Right forelimb (tissue), 1 donor: ENCODE data around the gene CRYGD.
A peak's percentile ranks its signal among the peaks of the same experiment; 100 is the strongest.
"Not testable (repeated sequence)": the region's sequence is repeated elsewhere in the genome, so short reads cannot be mapped to it uniquely, and the experiment has no call there.

Source experiments
- DNase-seq: peaks from one replicate; pipeline ENCODE4 v3.0.0-alpha.2; 2018

The CRYGD gene

GRCh38 chr2:208124013-208124715 lies at the start of gene CRYGD:
CRYGD (minus strand) TSS chr2:208124524; CDS start chr2:208124473, 51 bp downstream.
- DNase-seq, result peak; percentile 48

GRCh38 chr2:208172125-208172524 lies 47.8 kb upstream of the CRYGD start:
- DNase-seq, result no peak

DNA sequence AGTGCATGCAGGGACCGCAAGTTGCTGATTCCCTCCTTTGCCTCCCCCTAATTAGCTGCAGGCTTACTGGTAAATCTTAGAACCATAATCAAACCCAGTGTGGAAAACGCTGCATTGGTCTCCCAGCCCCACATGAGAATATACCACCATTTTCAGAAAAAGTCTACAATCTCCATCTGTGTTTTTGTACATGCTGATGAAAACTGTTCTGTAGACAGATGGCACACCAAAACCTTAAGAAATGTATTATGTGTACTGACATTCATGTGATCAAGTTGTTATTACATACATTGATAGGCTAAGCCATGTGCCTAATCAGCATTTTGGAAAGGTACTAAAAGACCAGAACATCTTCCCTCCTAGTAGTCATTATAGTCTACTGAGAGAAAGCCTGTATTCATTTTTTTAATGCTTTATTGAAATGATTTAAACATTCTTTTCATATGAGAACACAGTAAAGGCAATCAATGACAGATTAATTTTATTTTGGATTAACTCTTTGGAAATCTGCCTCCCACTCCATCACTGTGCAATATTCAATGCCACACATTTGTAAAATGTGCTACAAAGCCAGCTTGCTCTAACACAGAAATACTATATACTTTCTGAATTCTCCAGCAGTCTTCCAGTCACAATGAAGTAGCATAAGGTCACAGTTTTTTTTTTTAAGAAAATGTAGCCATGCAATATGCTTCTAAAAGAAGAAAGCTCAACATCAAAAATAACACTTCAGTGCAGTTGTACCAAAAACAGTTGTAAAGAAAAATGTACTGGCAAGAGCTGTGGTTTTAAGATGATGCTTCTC lies 40.8 kb upstream of the CRYGD start:
- DNase-seq, result no peak

GRCh38 chr2:208163489-208163888 lies 39.2 kb upstream of the CRYGD start, which contains the start of gene CRYGA:
CRYGA (minus strand) TSS chr2:208163589; CDS start chr2:208163556, 33 bp downstream.
- no peak for DNase-seq

- DNase-seq, result no peak
These were observed 32.1 kb upstream of the CRYGD start for GRCh38 chr2:208156439-208156838.

DNA sequence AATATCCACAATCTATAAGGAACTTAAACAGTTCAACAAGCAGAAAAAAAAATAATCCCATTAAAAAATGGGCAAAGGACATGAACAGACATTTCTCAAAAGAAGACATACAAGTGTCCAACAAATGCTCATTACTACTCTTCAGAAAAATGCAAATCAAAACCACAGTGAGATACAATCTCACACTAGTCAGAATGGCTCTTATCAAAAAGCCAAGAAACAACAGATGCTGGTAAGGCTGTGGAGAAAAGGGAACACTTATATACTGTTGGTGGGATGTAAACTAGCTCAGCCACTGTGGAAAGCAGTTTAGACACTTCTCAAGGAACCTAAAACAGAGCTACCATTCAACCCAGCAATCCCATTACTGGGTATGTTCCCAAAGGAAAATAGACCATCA lies 28.8 kb upstream of the CRYGD start:
- no peak for DNase-seq

- DNase-seq, result no peak
These were observed 26.6 kb upstream of the CRYGD start for GRCh38 chr2:208150956-208151355.

GRCh38 chr2:208150094-208150493 lies 25.8 kb upstream of the CRYGD start:
- DNase-seq, result no peak

DNA sequence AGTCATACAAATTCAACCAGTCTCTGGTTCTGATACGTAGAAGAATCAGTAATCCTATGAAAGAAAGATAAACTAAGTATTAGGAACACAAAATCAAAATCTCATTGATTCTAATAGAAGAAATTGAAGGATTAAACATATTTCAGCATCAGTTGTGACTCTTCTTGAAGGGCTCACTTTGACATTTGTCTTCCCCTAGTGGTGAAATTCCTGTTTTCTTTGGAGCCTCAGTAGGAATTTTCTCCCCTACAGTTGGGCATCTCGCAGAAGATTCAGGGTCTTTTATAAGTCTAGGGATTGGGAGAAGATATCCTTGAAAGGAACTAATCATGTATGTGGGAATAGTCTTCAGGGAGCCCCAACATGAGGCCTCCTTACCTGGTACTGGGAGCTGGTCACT lies 24.5 kb upstream of the CRYGD start:
- DNase-seq, result no peak

DNA sequence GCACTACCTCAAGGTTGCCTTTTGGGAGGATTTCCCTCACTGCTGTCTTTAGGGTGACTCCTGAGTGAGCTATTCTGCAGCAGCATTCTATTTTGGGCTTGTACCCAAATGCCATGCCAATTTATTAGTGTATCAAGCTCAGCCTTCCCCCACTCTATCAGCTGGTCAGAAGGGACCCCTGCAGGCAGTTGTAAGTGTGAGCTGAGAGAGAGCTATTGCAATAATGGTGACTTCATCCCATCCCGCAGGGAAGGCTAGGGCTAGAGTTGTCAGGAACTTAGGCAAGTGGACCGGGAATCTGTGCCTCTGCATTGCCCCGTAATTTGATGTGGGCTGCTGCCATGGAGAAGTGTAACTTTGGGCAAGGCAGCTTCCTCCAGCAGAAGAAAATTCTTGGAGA lies 23.4 kb upstream of the CRYGD start:
- no peak for DNase-seq

- DNase-seq, result no peak
These were observed 22.7 kb upstream of the CRYGD start for GRCh38 chr2:208147008-208147407.

DNA sequence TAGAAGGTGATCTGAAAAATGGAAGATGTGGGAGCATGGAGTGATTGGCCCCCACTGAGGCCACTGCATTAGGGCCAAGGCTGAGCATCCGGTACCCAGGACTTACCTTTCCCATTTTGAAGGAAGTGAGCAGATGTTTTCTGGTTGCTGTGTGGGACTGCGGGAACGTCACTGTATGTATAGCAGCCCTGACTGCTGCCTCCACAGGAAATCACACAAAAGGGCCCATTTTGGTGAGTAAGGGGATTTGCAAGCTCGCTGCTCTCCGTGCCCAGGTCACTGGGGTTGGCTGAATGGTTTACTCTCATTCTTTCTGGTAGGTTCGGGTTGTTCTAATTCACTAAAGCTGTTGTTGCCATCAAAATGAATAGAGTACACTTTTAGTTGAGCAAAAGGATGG lies 21.7 kb upstream of the CRYGD start, which contains the start of gene CRYGB:
Gene CRYGB (minus strand): TSS at position 153 of the 400 bp plus-strand sequence. CDS start 38 bp downstream, at position 115.
- no peak for DNase-seq

GRCh38 chr2:208142925-208143799 lies 18.8 kb upstream of the CRYGD start:
- no peak for DNase-seq

DNA sequence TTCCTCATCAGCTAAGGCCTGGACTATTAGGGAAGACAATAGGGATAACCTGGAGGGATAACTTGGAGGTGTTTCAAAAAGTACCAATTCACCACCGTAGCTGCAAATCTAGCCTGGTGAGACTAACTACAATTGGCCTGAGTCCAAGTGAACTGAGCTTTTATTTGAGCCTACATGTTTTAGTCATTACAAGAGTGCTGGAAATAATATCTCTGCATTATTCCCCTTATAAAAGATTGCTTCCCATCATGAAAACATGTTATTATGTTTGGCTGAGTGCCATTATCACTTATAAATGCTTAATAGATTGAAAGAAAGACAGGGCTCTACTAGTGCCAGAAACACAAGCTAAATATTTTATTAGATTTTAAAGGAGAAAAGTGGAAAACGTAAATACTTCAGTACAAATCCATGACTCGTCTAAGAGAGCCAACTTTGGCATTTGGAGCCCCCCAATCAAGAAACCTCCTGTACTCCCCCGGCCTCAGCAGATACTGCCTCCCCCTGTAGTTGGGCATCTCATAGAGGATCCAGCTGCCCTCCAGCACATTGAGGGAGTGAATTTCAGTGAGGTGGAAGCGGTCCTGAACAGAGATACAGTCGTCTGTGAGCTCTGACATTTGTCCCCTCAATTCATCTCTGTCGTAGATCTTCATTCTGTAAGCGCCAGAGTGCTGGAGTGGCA lies 18.1 kb upstream of the CRYGD start:
- DNase-seq, result no peak

- no peak for DNase-seq
These were observed 15.1 kb upstream of the CRYGD start for GRCh38 chr2:208139447-208139846.

GRCh38 chr2:208138334-208138733 lies 14.0 kb upstream of the CRYGD start:
- not testable (repeated sequence) for DNase-seq

- DNase-seq, result no peak
These were observed 12.4 kb upstream of the CRYGD start for GRCh38 chr2:208136716-208137094.

DNA sequence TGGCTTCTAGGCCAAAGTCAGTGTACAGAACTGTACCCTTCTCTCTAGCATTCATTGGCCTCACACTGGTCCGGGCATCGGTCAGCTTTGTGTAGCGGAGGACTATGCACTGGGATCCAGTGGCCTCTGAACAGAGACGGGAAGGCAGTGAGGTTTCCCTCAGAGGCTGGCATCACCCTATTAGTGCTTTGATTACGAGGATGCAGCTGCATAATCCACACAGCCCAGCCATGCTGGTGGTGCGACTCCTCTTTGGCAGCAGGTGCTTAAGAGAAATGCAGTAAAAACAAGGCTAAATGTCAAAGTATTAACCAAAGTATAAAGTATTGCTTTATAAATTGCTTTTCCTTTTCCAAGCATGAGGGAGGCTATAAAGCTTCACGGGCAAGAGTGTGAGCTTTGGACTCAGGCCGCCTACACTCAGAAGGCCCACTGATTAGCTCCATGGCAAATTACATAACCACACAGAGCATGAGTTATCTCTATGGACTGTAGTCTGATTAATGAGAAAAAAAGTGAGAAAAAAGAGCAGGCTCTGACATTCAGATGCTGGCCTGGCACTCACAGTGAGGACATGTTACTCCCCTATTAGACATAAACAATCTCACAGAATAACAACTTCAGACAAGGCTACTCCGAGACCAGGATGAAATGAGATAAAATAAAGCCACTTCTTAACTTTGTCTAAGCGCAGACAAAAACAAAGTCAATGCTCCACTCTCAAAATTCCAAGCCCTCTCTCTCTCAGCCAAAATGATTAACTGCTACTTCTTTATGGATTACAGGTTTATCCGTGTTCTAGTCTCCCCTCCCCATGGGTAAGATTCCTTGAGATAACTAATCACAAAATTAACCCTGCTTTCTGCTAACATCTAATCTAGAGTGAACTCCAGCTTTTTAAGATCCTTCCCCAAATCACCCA lies 11.7 kb upstream of the CRYGD start:
- DNase-seq, result no peak

- no peak for DNase-seq
These were observed 10.7 kb upstream of the CRYGD start for GRCh38 chr2:208134928-208135586.

DNA sequence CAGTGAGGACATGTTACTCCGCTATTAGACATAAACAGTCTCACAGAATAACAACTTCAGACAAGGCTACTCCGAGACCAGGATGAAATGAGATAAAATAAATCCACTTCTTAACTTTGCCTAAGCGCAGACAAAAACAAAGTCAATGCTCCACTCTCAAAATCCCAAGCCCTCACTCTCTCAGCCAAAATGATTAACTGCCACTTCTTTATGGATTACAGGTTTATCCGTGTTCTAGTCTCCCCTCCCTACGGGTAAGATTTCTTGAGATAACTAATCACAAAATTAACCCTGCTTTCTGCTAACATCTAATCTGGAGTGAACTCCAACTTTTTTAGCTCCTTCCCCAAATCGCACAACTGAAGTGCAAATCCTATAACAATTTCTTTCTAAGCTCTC lies 6.4 kb upstream of the CRYGD start:
- DNase-seq, result no peak
